Astrocyte (in vitro differentiated cells and primary cell): ENCODE results near the gene TOM1L2. TPM values are rescaled to one million over a fixed set of nuclear protein-coding genes. Genes with fewer than 3 reads are reported as not detected.

ENCODE experiments used
- DNase-seq: peaks from one replicate; pipeline ENCODE4 v3.0.0-alpha.2; 2010; ENCODE audit warnings: low read depth
- FAIRE-seq: peaks from 2 replicates; lab custom pipeline; 2011; peaks lifted over from hg19 to GRCh38; lab: Jason Lieb, UNC
- H2AFZ ChIP-seq: 2 replicates; pipeline ENCODE4 v1.6.0; 2012; ENCODE audit warnings: low read depth, low read length, inconsistent platforms
- H3K27ac ChIP-seq: 2 replicates; pipeline ENCODE4 v1.5.1; 2011; ENCODE audit warnings: low read depth, low read length, inconsistent platforms
- H3K27me3 ChIP-seq: 2 replicates; pipeline ENCODE4 v1.6.0; 2011; ENCODE audit warnings: low read length, inconsistent platforms; ENCODE audit not compliant: insufficient read depth
- H3K36me3 ChIP-seq: 2 replicates; pipeline ENCODE4 v1.5.1; 2011; ENCODE audit warnings: low read length, inconsistent platforms; ENCODE audit not compliant: insufficient read depth
- H3K4me1 ChIP-seq: 2 replicates; pipeline ENCODE4 v1.5.1; 2011; ENCODE audit warnings: low read length, inconsistent platforms; ENCODE audit not compliant: insufficient read depth
- H3K4me2 ChIP-seq: 2 replicates; pipeline ENCODE4 v1.6.0; 2012; ENCODE audit warnings: low read length, inconsistent platforms
- H3K4me3 ChIP-seq: 2 replicates; pipeline ENCODE4 v1.5.1; 2011; ENCODE audit warnings: low read depth, mild to moderate bottlenecking, low read length, inconsistent platforms; ENCODE audit not compliant: insufficient read depth
- H3K79me2 ChIP-seq: 2 replicates; pipeline ENCODE4 v1.6.0; 2012; ENCODE audit warnings: mild to moderate bottlenecking, low read length, inconsistent platforms; ENCODE audit not compliant: insufficient read depth
- H3K9ac ChIP-seq: 2 replicates; pipeline ENCODE4 v1.6.0; 2012; ENCODE audit warnings: mild to moderate bottlenecking, low read length, inconsistent platforms
- H3K9me3 ChIP-seq: 2 replicates; pipeline ENCODE4 v1.5.1; 2012; ENCODE audit warnings: low read depth, mild to moderate bottlenecking, low read length, inconsistent platforms; ENCODE audit not compliant: insufficient read depth
- H4K20me1 ChIP-seq: 2 replicates; pipeline ENCODE4 v1.6.0; 2012; ENCODE audit warnings: low read length, inconsistent platforms; ENCODE audit not compliant: insufficient read depth
- H3K27ac Mint-ChIP-seq: one replicate; pipeline ENCODE4 v1.8.0; 2021; ENCODE audit warnings: mild to moderate bottlenecking, mixed read lengths; ENCODE audit not compliant: unreplicated experiment
- H3K27me3 Mint-ChIP-seq: one replicate; pipeline ENCODE4 v1.8.0; 2021; ENCODE audit warnings: low read depth, mixed read lengths; ENCODE audit not compliant: unreplicated experiment
- H3K36me3 Mint-ChIP-seq: one replicate; pipeline ENCODE4 v1.8.0; 2021; ENCODE audit warnings: low read depth, mixed read lengths; ENCODE audit not compliant: unreplicated experiment
- H3K4me1 Mint-ChIP-seq: one replicate; pipeline ENCODE4 v1.8.0; 2021; ENCODE audit warnings: low read depth, mixed read lengths; ENCODE audit not compliant: unreplicated experiment
- H3K4me3 Mint-ChIP-seq: one replicate; pipeline ENCODE4 v1.8.0; 2021; ENCODE audit warnings: mild to moderate bottlenecking, moderate library complexity, mixed read lengths; ENCODE audit not compliant: unreplicated experiment
- H3K9me3 Mint-ChIP-seq: one replicate; pipeline ENCODE4 v1.8.0; 2021; ENCODE audit warnings: mild to moderate bottlenecking, mixed read lengths; ENCODE audit not compliant: unreplicated experiment
- EZH2 ChIP-seq: IDR thresholded peaks from 2 replicates; pipeline ENCODE4 v1.6.1; 2012; ENCODE audit warnings: mild to moderate bottlenecking, low read length, inconsistent platforms; ENCODE audit not compliant: insufficient read depth
- total RNA-seq: library from RNA; stranded (reverse); gene quantifications from 2 replicates; pipeline ENCODE4 v1.2.1, GENCODE V29; 2021
- TF ChIP-seq, protein P1 (sequence below): IDR thresholded peaks from 2 replicates; pipeline ENCODE4 v1.5.1; 2011; ENCODE audit warnings: low read depth, mild to moderate bottlenecking, inconsistent platforms, low read length, moderate library complexity; ENCODE audit not compliant: insufficient read depth

Gene TOM1L2
- total RNA-seq, 1 donor from 2014 or later: 54.4 TPM

DNA sequence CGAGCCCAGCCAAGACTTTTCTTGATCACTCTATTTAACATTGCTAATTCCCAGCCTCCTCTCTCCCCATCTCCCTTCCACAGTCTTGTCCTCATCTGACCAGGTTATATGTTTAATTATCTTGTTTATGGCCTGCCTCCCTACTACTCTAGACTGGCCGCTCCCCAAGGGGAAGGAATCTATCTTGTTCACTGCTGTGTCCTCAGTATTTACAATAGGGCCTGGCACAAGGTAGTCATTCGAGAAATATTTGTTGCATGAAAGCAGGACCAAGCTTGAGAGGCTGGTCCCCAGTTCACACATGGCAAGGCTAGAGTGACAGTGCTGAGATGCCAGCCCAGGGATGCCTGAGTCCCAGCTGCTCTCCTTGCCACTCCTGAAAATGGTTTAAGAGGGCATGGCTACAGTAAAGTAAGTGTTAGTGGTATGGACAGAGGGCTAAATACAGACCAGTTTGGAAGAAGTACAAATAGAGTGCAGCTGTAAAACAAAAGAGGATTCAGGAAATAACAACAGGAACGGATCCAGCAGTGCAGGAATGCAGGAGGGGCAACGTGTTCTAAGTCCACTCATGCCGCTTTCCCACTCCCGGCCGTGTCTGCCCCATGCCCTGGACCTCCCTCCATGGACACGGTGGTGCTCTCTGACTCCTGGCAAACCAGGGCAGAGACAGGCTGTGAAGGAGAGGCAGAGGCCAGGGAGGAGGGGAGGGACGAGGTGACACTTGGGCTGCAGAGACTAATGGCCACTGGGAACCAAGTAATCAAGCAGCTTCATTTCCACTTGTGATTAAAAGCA is 65.6 kb downstream of the TOM1L2 start:
- H3K4me1 Mint-ChIP-seq: no peaks in the 10 kb centered on the region
- no peaks in the 10 kb centered on the region for H3K9me3 ChIP-seq
- H3K9ac ChIP-seq: no peak overlapping the region
- H3K27ac Mint-ChIP-seq: no peak overlapping the region
- H3K27me3 ChIP-seq: no peaks in the 10 kb centered on the region
- H3K4me3 Mint-ChIP-seq: no peak overlapping the region
- peaks cover 5% of the 10 kb centered on the region for H3K79me2 ChIP-seq
- H3K36me3 Mint-ChIP-seq: peaks cover 14% of the 10 kb centered on the region
- TF ChIP-seq, protein P1, sequence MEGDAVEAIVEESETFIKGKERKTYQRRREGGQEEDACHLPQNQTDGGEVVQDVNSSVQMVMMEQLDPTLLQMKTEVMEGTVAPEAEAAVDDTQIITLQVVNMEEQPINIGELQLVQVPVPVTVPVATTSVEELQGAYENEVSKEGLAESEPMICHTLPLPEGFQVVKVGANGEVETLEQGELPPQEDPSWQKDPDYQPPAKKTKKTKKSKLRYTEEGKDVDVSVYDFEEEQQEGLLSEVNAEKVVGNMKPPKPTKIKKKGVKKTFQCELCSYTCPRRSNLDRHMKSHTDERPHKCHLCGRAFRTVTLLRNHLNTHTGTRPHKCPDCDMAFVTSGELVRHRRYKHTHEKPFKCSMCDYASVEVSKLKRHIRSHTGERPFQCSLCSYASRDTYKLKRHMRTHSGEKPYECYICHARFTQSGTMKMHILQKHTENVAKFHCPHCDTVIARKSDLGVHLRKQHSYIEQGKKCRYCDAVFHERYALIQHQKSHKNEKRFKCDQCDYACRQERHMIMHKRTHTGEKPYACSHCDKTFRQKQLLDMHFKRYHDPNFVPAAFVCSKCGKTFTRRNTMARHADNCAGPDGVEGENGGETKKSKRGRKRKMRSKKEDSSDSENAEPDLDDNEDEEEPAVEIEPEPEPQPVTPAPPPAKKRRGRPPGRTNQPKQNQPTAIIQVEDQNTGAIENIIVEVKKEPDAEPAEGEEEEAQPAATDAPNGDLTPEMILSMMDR: no peak
- TF ChIP-seq EZH2: no peak
- no peak overlapping the region for H3K4me3 ChIP-seq
- DNase-seq (no peak), FAIRE-seq (no peak)
- H3K9me3 Mint-ChIP-seq: no peaks in the 10 kb centered on the region
- H3K27ac ChIP-seq: no peak overlapping the region
- H3K36me3 ChIP-seq: no peaks in the 10 kb centered on the region
- H4K20me1 ChIP-seq: no peaks in the 10 kb centered on the region
- no peak overlapping the region for H3K4me2 ChIP-seq
- no peaks in the 10 kb centered on the region for H3K27me3 Mint-ChIP-seq
- peaks cover 5% of the 10 kb centered on the region for H3K4me1 ChIP-seq
- no peak overlapping the region for H2AFZ ChIP-seq

DNA sequence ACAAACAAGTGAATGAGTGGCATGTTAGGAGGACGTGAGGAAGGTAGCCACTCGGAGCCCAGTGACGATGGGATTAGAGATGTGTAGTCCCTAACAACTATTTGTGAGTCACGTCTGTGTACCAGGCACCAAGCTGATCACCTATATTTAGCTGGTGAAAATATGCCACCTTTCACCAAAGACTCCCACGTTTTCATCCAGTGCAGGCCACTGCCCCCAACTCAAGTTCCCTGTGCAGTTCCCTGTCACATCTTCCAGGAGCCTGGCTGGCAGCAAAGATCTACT is 67.2 kb downstream of the TOM1L2 start:
- H3K9me3 Mint-ChIP-seq: no peaks in the 10 kb centered on the region
- peaks cover 17% of the 10 kb centered on the region for H3K36me3 Mint-ChIP-seq
- no peaks in the 10 kb centered on the region for H3K27me3 Mint-ChIP-seq
- no peak for DNase-seq
- H3K27ac ChIP-seq: no peak overlapping the region
- H4K20me1 ChIP-seq: no peaks in the 10 kb centered on the region
- peaks cover 18% of the 10 kb centered on the region for H3K4me1 ChIP-seq
- H3K9me3 ChIP-seq: no peaks in the 10 kb centered on the region
- no peak overlapping the region for H3K4me3 ChIP-seq
- no peak overlapping the region for H3K4me2 ChIP-seq
- no peak overlapping the region for H3K9ac ChIP-seq
- no peak overlapping the region for H3K27ac Mint-ChIP-seq
- no peak for TF ChIP-seq EZH2
- TF ChIP-seq, protein P1: no peak
- peaks cover 11% of the 10 kb centered on the region for H3K4me1 Mint-ChIP-seq
- H3K36me3 ChIP-seq: no peaks in the 10 kb centered on the region
- FAIRE-seq: no peak
- no peaks in the 10 kb centered on the region for H3K27me3 ChIP-seq
- no peaks in the 10 kb centered on the region for H3K79me2 ChIP-seq
- no peak overlapping the region for H3K4me3 Mint-ChIP-seq
- no peak overlapping the region for H2AFZ ChIP-seq
